H1 (cell line): ENCODE data around the gene NDUFA13. TPM values are rescaled to one million over a fixed set of nuclear protein-coding genes. Genes with fewer than 3 reads are reported as not detected.

Experiments
- CTCF ChIA-PET: fragments of 300-600 bp; sonication (Branson Sonifier 250); formaldehyde crosslinking; loops from one replicate; lab custom pipeline; 2021; ENCODE audit not compliant: partially characterized antibody; lab: Charles Lee
- POLR2A ChIA-PET: fragments of 300-600 bp; sonication (Branson Sonifier 250); formaldehyde crosslinking; loops from one replicate; lab custom pipeline; 2021; ENCODE audit warnings: inconsistent platforms; ENCODE audit not compliant: partially characterized antibody; lab: Charles Lee
- DNase-seq, 2 experiments: peaks; one replicate each; pipeline versions ENCODE4 v3.0.0 to v3.0.0-alpha.2; 2010 to 2022; ENCODE audit warnings: low spot score in 2 of 2, low read depth in 1 of 2, mixed read lengths in 1 of 2
- FAIRE-seq: peaks from 2 replicates; lab custom pipeline; 2011; peaks lifted over from hg19 to GRCh38; lab: Jason Lieb, UNC
- H2AFZ ChIP-seq: 2 replicates; pipeline ENCODE4 v1.8.1; 2012; ENCODE audit warnings: low read length, inconsistent platforms
- H2AK5ac ChIP-seq: 2 replicates; pipeline ENCODE4 v1.6.1; 2013; ENCODE audit warnings: low read depth, low read length
- H2BK120ac ChIP-seq: replicated peaks from 2 replicates; pipeline ENCODE3; 2013; ENCODE audit warnings: low read depth, low read length, inconsistent platforms
- H2BK12ac ChIP-seq: 2 replicates; pipeline ENCODE4 v1.6.1; 2013; ENCODE audit warnings: low read depth, low read length
- H2BK15ac ChIP-seq: 2 replicates; pipeline ENCODE4 v1.6.1; 2013; ENCODE audit warnings: low read length
- H2BK20ac ChIP-seq: 2 replicates; pipeline ENCODE4 v1.6.1; 2013; ENCODE audit warnings: low read length
- H2BK5ac ChIP-seq: 2 replicates; pipeline ENCODE4 v1.6.1; 2013; ENCODE audit warnings: low read depth, low read length
- H3K14ac ChIP-seq: 2 replicates; pipeline ENCODE4 v1.6.1; 2013; ENCODE audit warnings: inconsistent platforms; ENCODE audit not compliant: insufficient read length
- H3K18ac ChIP-seq: 2 replicates; pipeline ENCODE4 v1.6.1; 2013; ENCODE audit warnings: low read length; ENCODE audit errors: extremely low read depth
- H3K23ac ChIP-seq: 2 replicates; pipeline ENCODE4 v1.6.1; 2013; ENCODE audit warnings: inconsistent platforms; ENCODE audit not compliant: insufficient read length
- H3K23me2 ChIP-seq: 2 replicates; pipeline ENCODE4 v1.6.1; 2013; ENCODE audit warnings: low read depth, low read length
- H3K27ac ChIP-seq: 2 replicates; pipeline ENCODE4 v1.6.1; 2011; ENCODE audit warnings: low read depth, low read length, inconsistent platforms
- H3K27me3 ChIP-seq, 4 experiments: replicated peaks in 1 of 4; 1 replicate in 1 of 4; 2 replicates in 3 of 4; pipeline versions ENCODE4 v1.6.1 to v1.8.1; 2011 to 2013; ENCODE audit warnings: low read length in 3 of 4, mild to moderate bottlenecking in 3 of 4, inconsistent platforms in 2 of 4, mixed read lengths in 2 of 4, moderate library complexity in 1 of 4; ENCODE audit not compliant: control insufficient read depth in 3 of 4, insufficient read depth in 3 of 4; ENCODE audit errors: extremely low read depth in 1 of 4
- H3K36me3 ChIP-seq, 4 experiments: 2 replicates each; pipeline versions ENCODE4 v1.6.1 to v1.8.1; 2011 to 2013; ENCODE audit warnings: mild to moderate bottlenecking in 4 of 4, low read length in 3 of 4, moderate library complexity in 2 of 4, control low read depth in 1 of 4, inconsistent platforms in 1 of 4; ENCODE audit not compliant: insufficient read depth in 4 of 4, control insufficient read depth in 2 of 4
- H3K4ac ChIP-seq: replicated peaks from 2 replicates; pipeline ENCODE3; 2013; ENCODE audit warnings: low read length, low read depth, mixed read lengths, inconsistent platforms; ENCODE audit not compliant: insufficient read length
- H3K4me1 ChIP-seq, 4 experiments: replicated peaks in 1 of 4; 1 replicate in 1 of 4; 2 replicates in 3 of 4; pipeline versions ENCODE4 v1.6.1 to v1.8.1; 2011 to 2013; ENCODE audit warnings: low read length in 3 of 4, inconsistent platforms in 2 of 4, mixed read lengths in 1 of 4; ENCODE audit not compliant: insufficient read depth in 4 of 4, control insufficient read depth in 3 of 4
- H3K4me2 ChIP-seq, 2 experiments: 2 replicates each; pipeline versions ENCODE4 v1.6.1 to v1.8.1; 2011 to 2013; ENCODE audit warnings: low read depth in 2 of 2, low read length in 2 of 2, control low read depth in 1 of 2, inconsistent platforms in 1 of 2, mild to moderate bottlenecking in 1 of 2; ENCODE audit not compliant: insufficient read depth in 1 of 2
- H3K4me3 ChIP-seq, 4 experiments: fragments of 200-600, 300-600 bp in 1 of 4; sonication (generic), shearing (Covaris generic), sonication (Bioruptor Twin) in 1 of 4; 2 replicates each; pipeline versions ENCODE4 v1.5.1 to v1.8.1; 2011 to 2016; ENCODE audit warnings: low read length in 4 of 4, low read depth in 3 of 4, control low read depth in 2 of 4, inconsistent platforms in 2 of 4, mild to moderate bottlenecking in 2 of 4, mixed read lengths in 1 of 4, moderate library complexity in 1 of 4; ENCODE audit not compliant: insufficient read depth in 2 of 4; ENCODE audit errors: extremely low read depth in 1 of 4
- H3K56ac ChIP-seq: replicated peaks from 2 replicates; pipeline ENCODE3; 2013; ENCODE audit warnings: low read depth, mild to moderate bottlenecking, mixed read lengths, low read length, inconsistent platforms; ENCODE audit not compliant: insufficient read length
- H3K79me1 ChIP-seq: 2 replicates; pipeline ENCODE4 v1.6.1; 2013; ENCODE audit warnings: low read depth, low read length, control low read depth
- H3K79me2 ChIP-seq, 2 experiments: 2 replicates each; pipeline versions ENCODE4 v1.6.1 to v1.8.1; 2012 to 2013; ENCODE audit warnings: low read length in 2 of 2, mild to moderate bottlenecking in 2 of 2, inconsistent platforms in 1 of 2; ENCODE audit not compliant: insufficient read depth in 2 of 2, control insufficient read depth in 1 of 2
- H3K9ac ChIP-seq, 4 experiments: replicated peaks in 1 of 4; 1 replicate in 1 of 4; 2 replicates in 3 of 4; pipeline versions ENCODE4 v1.6.1 to v1.8.1; 2011 to 2013; ENCODE audit warnings: low read depth in 3 of 4, low read length in 3 of 4, control low read depth in 2 of 4, mild to moderate bottlenecking in 2 of 4, moderate library complexity in 2 of 4, inconsistent platforms in 1 of 4; ENCODE audit errors: extremely low read depth in 1 of 4
- H3K9me3 ChIP-seq, 2 experiments: 2 replicates each; pipeline versions ENCODE4 v1.6.1 to v1.8.1; 2012 to 2013; ENCODE audit warnings: mild to moderate bottlenecking in 2 of 2, moderate library complexity in 2 of 2, control low read depth in 1 of 2, inconsistent platforms in 1 of 2, low read depth in 1 of 2, low read length in 1 of 2, mixed read lengths in 1 of 2; ENCODE audit not compliant: insufficient read depth in 2 of 2
- H4K20me1 ChIP-seq, 2 experiments: replicated peaks in 1 of 2; 2 replicates each; pipeline versions ENCODE3 to v1.8.1; 2011 to 2013; ENCODE audit warnings: inconsistent platforms in 2 of 2, low read length in 2 of 2, mild to moderate bottlenecking in 1 of 2; ENCODE audit not compliant: insufficient read depth in 2 of 2, control insufficient read depth in 1 of 2
- H4K5ac ChIP-seq: 2 replicates; pipeline ENCODE4 v1.6.1; 2013; ENCODE audit warnings: low read length, low read depth, mixed read lengths, inconsistent platforms; ENCODE audit not compliant: insufficient read length
- H4K8ac ChIP-seq: 2 replicates; pipeline ENCODE4 v1.8.0; 2013; ENCODE audit warnings: mild to moderate bottlenecking, moderate library complexity, low read length, inconsistent platforms; ENCODE audit not compliant: insufficient read depth; ENCODE audit errors: extremely low read depth
- H4K91ac ChIP-seq: replicated peaks from 2 replicates; pipeline ENCODE3; 2013; ENCODE audit warnings: low read length, mixed read lengths, inconsistent platforms; ENCODE audit not compliant: insufficient read length
- ATF3 ChIP-seq: IDR thresholded peaks from 2 replicates; pipeline ENCODE4 v1.6.1; 2011; ENCODE audit warnings: low read depth, mild to moderate bottlenecking, low read length; ENCODE audit not compliant: insufficient read depth
- CEBPB ChIP-seq: IDR thresholded peaks from 2 replicates; pipeline ENCODE4 v1.6.1; 2012; ENCODE audit warnings: low read depth, low read length
- CTBP2 ChIP-seq: IDR thresholded peaks from 2 replicates; pipeline ENCODE4 v1.7.0; 2011; ENCODE audit warnings: borderline replicate concordance, mild to moderate bottlenecking, moderate library complexity, mixed read lengths, low read length; ENCODE audit not compliant: insufficient read depth, insufficient read length
- EZH2 ChIP-seq: fragments of 200-600 bp; sonication (generic); IDR thresholded peaks from 2 replicates; pipeline ENCODE4 v1.7.1; 2012; ENCODE audit warnings: low read depth, mild to moderate bottlenecking, moderate library complexity, low read length, inconsistent platforms; ENCODE audit not compliant: severe bottlenecking
- JUND ChIP-seq: IDR thresholded peaks from 2 replicates; pipeline ENCODE4 v1.6.1; 2011; ENCODE audit warnings: mild to moderate bottlenecking, improper control_type of control experiment, low read length
- KDM1A ChIP-seq: fragments of 200-600, 300-600 bp; sonication (generic); IDR thresholded peaks from 2 replicates; pipeline ENCODE4 v1.7.1; 2016; ENCODE audit warnings: mild to moderate bottlenecking, low read length, borderline replicate concordance
- RNF2 ChIP-seq: fragments of 200-900, 300-1000 bp; sonication (generic); IDR thresholded peaks from 2 replicates; pipeline ENCODE4 v1.7.1; 2016; ENCODE audit warnings: borderline replicate concordance, low read depth, mild to moderate bottlenecking, antibody characterized with exemption, low read length; ENCODE audit not compliant: poor library complexity, severe bottlenecking; ENCODE audit errors: missing control alignments
- SIN3A ChIP-seq, 2 experiments: IDR thresholded peaks in 1 of 2; conservative IDR thresholded peaks in 1 of 2; 2 replicates each; pipeline ENCODE4 v1.6.1; 2011 to 2012; ENCODE audit warnings: low read length in 2 of 2, improper control_type of control experiment in 1 of 2, low read depth in 1 of 2, mild to moderate bottlenecking in 1 of 2
- SP2 ChIP-seq: IDR thresholded peaks from 2 replicates; pipeline ENCODE4 v1.6.1; 2012; ENCODE audit warnings: mild to moderate bottlenecking, low read length, inconsistent platforms
- SUZ12 ChIP-seq: fragments of 200-600 bp; sonication (generic); IDR thresholded peaks from 2 replicates; pipeline ENCODE4 v1.6.1; 2012; ENCODE audit warnings: mild to moderate bottlenecking, inconsistent platforms, low read length, moderate library complexity, mixed read lengths
- WGBS, 2 experiments: shearing (Covaris generic) in 1 of 2; methylation state at CpG; one replicate each; pipeline versions ENCODE4 v1.1.6 to v1.1.7; 2013 to 2015; ENCODE audit warnings: low lambda C conversion rate in 2 of 2, mixed read lengths in 2 of 2, inconsistent platforms in 1 of 2, low coverage in 1 of 2, missing lambda C conversion rate in 1 of 2; ENCODE audit not compliant: insufficient replicate concordance in 2 of 2, insufficient coverage in 1 of 2, insufficient read length in 1 of 2; ENCODE audit errors: extremely low coverage in 1 of 2, missing lambda C conversion rate in 1 of 2; 5-methylcytosine and 5-hydroxymethylcytosine counted together
- polyA plus RNA-seq, 7 experiments: library from polyadenylated mRNA; depleted of rRNA in 3 of 7; stranded (reverse) in 5 of 7; unstranded in 2 of 7; fragments of >200 nt in 5 of 7; fragments of 200-250 nt in 2 of 7; gene quantifications; 1 replicate in 5 of 7; 2 replicates in 1 of 7; 4 replicates in 1 of 7; pipeline versions ENCODE4 v1.2.1 to v1.2.3, GENCODE V29; 2011 to 2013; ENCODE audit warnings: missing spikeins in 2 of 7, mixed read lengths in 2 of 7
- total RNA-seq: library from RNA; stranded (reverse); fragmentation: NEBNext Ultra II Directional; extraction: Animal tissue kit (Norgen Biotek cat#: 25700); gene quantifications from 2 replicates; pipeline ENCODE4 v1.2.1, GENCODE V29; 2021

The NDUFA13 gene
- total and polyA plus RNA-seq, 2 of the 8 experiments (the other 6 are each of a cell fraction or from before 2014, with no cell fraction given): 413 to 1,105 TPM

GRCh38 chr19:19538061-19538784 is 22.2 kb downstream of the NDUFA13 start, which contains the start of gene CILP2:
Gene CILP2 (plus strand): TSS chr19:19538265. CDS start chr19:19538350, 85 bp downstream.
- WGBS, 2 experiments: 10% methylated on average over 42 of the region's 56 CpGs; no CpG with 5 or more reads in 1 of the 2 experiments
- Histone ChIP-seq H3K9ac (peak within 1 kb of the TSS in 2 of 4 experiments; percentile 1 to 78; a peak in 2 of 7 replicates), H3K18ac (peak within 1 kb of the TSS; percentile 19), H4K8ac (0 out of 2 replicates have a peak within 1 kb of the TSS, but pooled peaks have one; percentile 36), H3K4me3 (peak within 1 kb of the TSS; percentile 45 to 62 (median 52)), H3K4ac (no peak within 1 kb of the TSS), H3K79me1 (no peaks in the 10 kb centered on the region), H4K20me1 (peaks cover 3 to 7% of the 10 kb centered on the region in 2 experiments), H3K27ac (no peak within 1 kb of the TSS), H2BK15ac (0 out of 2 replicates have a peak within 1 kb of the TSS, but pooled peaks have one; percentile 46), H3K9me3 (peaks cover 0 to 4% of the 10 kb centered on the region in 2 experiments; a peak in 1 of 4 replicates), H3K4me1 (peaks cover 0 to 8% (median 3%) of the 10 kb centered on the region in 4 experiments; a peak in 3 of 7 replicates), H3K4me2 (peak within 1 kb of the TSS; percentile 67 to 79), H4K91ac (no peak within 1 kb of the TSS), H3K23me2 (peaks cover 9% of the 10 kb centered on the region; the same call in 1 of the 2 replicates), H2BK20ac (no peak within 1 kb of the TSS), H3K79me2 (no peaks in the 10 kb centered on the region), H2AFZ (no peak within 1 kb of the TSS), H3K56ac (no peak within 1 kb of the TSS), H3K14ac (no peak within 1 kb of the TSS), H2AK5ac (no peak within 1 kb of the TSS), H2BK12ac (no peak within 1 kb of the TSS), H2BK5ac (no peak within 1 kb of the TSS), H3K23ac (no peak within 1 kb of the TSS), H2BK120ac (no peak within 1 kb of the TSS), H4K5ac (no peak within 1 kb of the TSS), H3K36me3 (no peaks in the 10 kb centered on the region), H3K27me3 (peaks cover 6 to 26% (median 20%) of the 10 kb centered on the region in 4 experiments)
- DNase-seq (peak in 1 of 2 experiments; percentile 96), FAIRE-seq (no peak)
- ChIA-PET POLR2A (interaction anchor here (1.3 to 1.9 kb wide), 3 partner anchors 10 to 133 kb away, joined by 3 to 4 read pairs (median 4); partner anchors contain the start of genes GATAD2A and NDUFA13), CTCF (interaction anchor here (0.8 to 8.2 kb wide), 2 partner anchors 9 to 14 kb away, joined by 4 to 104 read pairs; no protein-coding TSS in a partner anchor)
- TF ChIP-seq JUND (no peak), SIN3A (conservative IDR thresholded peaks at IDR 0.05 in 1 of 2, IDR thresholded peaks at IDR 0.05 in 1 of 2; ENCODE audit: low read depth in 1 of 2, low read length in 2 of 2) (no peak), SP2 (no peak), EZH2 (no peak), ATF3 (no peak), RNF2 (no peak), SUZ12 (no peak), KDM1A (no peak), CTBP2 (no peak), CEBPB (no peak)
